Measurements from ENCODE around the gene CDK3.

DNA sequence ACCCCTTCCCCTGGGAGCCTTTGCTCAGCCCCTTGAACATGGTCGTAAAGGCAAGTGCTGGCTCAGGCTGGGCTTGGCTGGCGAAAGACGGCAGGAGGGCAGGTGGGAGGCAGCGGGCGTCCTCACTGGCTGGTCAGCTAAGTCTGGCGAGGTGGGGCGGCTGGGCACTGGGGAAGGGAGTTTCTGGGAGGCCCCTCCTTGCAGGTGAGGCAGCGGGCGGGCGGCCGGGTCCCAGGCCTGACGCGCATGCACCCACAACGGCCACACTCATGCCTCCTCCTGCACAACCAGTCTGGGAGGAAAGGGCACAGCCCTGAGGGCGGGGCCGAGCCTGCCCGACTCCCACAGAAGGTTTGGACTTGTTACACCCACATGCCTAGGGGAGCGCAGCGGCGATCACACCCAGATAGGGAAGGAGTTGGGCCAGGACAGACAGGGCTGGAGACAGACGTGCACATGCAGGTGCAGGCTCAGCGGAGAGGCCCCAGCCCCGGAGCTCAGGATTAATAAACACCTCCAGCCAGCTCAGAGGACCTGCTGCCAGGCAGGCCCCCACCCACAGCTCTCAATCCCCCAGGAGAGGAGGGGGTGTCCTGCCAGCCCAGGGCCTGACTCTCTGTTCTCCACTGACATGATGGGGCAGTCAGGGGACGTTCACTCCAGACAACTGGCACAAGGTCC is 26.6 kb downstream of the CDK3 start, which contains the start of gene EVPL:
- TF ChIP-seq CTCF (IDR thresholded peaks at IDR 0.05), result no peak
- no peak for TF ChIP-seq EP300 (IDR thresholded peaks at IDR 0.05)
- no peak for TF ChIP-seq POLR2AphosphoS5 (IDR thresholded peaks at IDR 0.05)
